K562 (cell line): ENCODE measurements around the gene F13A1.

Experiments used
- CBX2 ChIP-seq: fragments of 200-600 bp; sonication (generic); IDR thresholded peaks from one replicate; pipeline ENCODE4 v1.6.1; 2012; ENCODE audit warnings: mild to moderate bottlenecking, low read length, inconsistent platforms; ENCODE audit not compliant: insufficient read depth, poor library complexity, severe bottlenecking
- SP2 ChIP-seq: IDR thresholded peaks from 2 replicates; pipeline ENCODE4 v1.6.1; 2011; ENCODE audit warnings: mild to moderate bottlenecking, low read depth, low read length, moderate library complexity; ENCODE audit not compliant: poor library complexity, severe bottlenecking; ENCODE audit errors: extremely low read depth

- TF ChIP-seq CBX2 (no peak), SP2 (no peak)
Measured at GRCh38 chr6:6357530-6357929, 37.1 kb upstream of the F13A1 start.
